Suprapubic skin (tissue), 4 donors: ENCODE results near the gene FBXL13.

Experiments
- CTCF ChIP-seq, 2 donors: fragments of 200-600 bp in 1 of 2; fragments of 450-650 bp in 1 of 2; sonication (generic) in 1 of 2; IDR thresholded peaks; one replicate each; pipeline ENCODE4 v1.5.1; 2016 to 2019; ENCODE audit warnings: antibody characterized with exemption in 2 of 2, mild to moderate bottlenecking in 1 of 2, moderate library complexity in 1 of 2
- EP300 ChIP-seq: sonication (generic); formaldehyde crosslinking; IDR thresholded peaks from one replicate; pipeline ENCODE4 v1.6.1; 2017; ENCODE audit warnings: antibody characterized with exemption
- POLR2AphosphoS5 ChIP-seq, 3 donors: sonication (generic); formaldehyde crosslinking; IDR thresholded peaks; one replicate each; pipeline ENCODE4 v1.6.1; 2017; ENCODE audit warnings: antibody characterized with exemption in 3 of 3

DNA sequence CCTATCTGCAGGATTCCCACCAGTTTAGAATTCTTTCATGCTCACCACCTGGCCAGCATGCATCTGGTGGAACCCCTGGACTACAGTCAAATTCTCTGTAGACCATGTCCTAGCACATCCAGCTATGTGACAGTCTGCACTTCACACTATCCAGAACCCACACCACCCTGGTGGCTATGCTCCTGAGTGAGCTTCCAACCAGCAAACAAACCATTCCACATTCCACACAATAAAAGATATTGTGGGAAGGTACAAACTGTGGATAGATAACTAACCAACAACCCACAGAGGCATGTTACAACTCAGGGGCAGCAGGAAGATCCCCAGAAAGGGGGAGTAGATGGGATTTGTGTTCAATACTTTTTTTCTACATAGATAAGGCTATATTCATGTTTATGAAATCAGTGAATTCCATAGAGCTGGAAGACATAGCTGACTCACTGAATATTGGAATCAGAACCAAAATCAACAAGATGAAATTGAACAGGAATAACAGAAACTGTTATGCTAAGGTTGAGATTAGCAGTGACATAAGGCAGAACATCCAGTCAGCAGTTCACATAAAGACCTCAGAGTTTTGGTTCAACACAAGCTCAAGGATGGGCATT, 89.3 kb downstream of the FBXL13 start:
- TF ChIP-seq EP300 (no peak), CTCF (IDR thresholded peaks at IDR 0.05) (no peak), POLR2AphosphoS5 (IDR thresholded peaks at IDR 0.05) (no peak)
